MCF 10A (cell line): ENCODE results near the gene GNG2. TPM values are rescaled to one million over a fixed set of nuclear protein-coding genes. Genes with fewer than 3 reads are reported as not detected.

Experiments
- BruUV-seq: library from RNA; stranded (reverse); fragments of 400-500 nt; replicated peaks from 2 replicates; lab custom pipeline; 2021; lab: Mats Ljungman, UMichigan
- CTCF ChIA-PET: fragments of 300-600 bp; sonication (Branson Sonifier 250); formaldehyde crosslinking; extraction: SDS; loops from one replicate; lab custom pipeline; 2021; ENCODE audit warnings: antibody characterized with exemption, inconsistent platforms; lab: Yijun Ruan, JAX
- POLR2A ChIA-PET: fragments of 300-600, 350-650 bp; sonication (Branson Sonifier 250); formaldehyde crosslinking; extraction: SDS; loops from one replicate; lab custom pipeline; 2020; ENCODE audit warnings: antibody characterized with exemption, inconsistent platforms; lab: Yijun Ruan, JAX
- DNase-seq: peaks from one replicate; pipeline ENCODE4 v3.0.0-alpha.2; 2018; ENCODE audit not compliant: unreplicated experiment
- H3K27ac Mint-ChIP-seq: one replicate; pipeline ENCODE4 v1.8.0; 2022; ENCODE audit warnings: mild to moderate bottlenecking, low read depth, mixed read lengths; ENCODE audit not compliant: unreplicated experiment
- H3K27me3 Mint-ChIP-seq: one replicate; pipeline ENCODE4 v1.8.0; 2022; ENCODE audit warnings: mixed read lengths; ENCODE audit not compliant: insufficient read depth, unreplicated experiment
- H3K36me3 Mint-ChIP-seq: one replicate; pipeline ENCODE4 v1.8.0; 2022; ENCODE audit warnings: mild to moderate bottlenecking, moderate library complexity, mixed read lengths; ENCODE audit not compliant: insufficient read depth, unreplicated experiment
- H3K4me1 Mint-ChIP-seq: one replicate; pipeline ENCODE4 v1.8.0; 2022; ENCODE audit warnings: mixed read lengths; ENCODE audit not compliant: insufficient read depth, unreplicated experiment
- H3K4me3 Mint-ChIP-seq: one replicate; pipeline ENCODE4 v1.8.0; 2022; ENCODE audit warnings: mild to moderate bottlenecking, moderate library complexity, mixed read lengths; ENCODE audit not compliant: unreplicated experiment
- H3K9me3 Mint-ChIP-seq: one replicate; pipeline ENCODE4 v1.8.0; 2022; ENCODE audit warnings: mixed read lengths; ENCODE audit not compliant: unreplicated experiment
- CTCF ChIP-seq: fragments of 200-600 bp; IDR thresholded peaks from one replicate; pipeline ENCODE4 v1.8.0; 2022; ENCODE audit warnings: antibody characterized with exemption, mild to moderate bottlenecking; ENCODE audit not compliant: unreplicated experiment
- intact Hi-C: fragments of 100-400 bp; cut with micrococcal nuclease; formaldehyde crosslinking; loops from 2 replicates; pipeline ENCODE4 v1.14.1; 2022
- total RNA-seq: library from RNA; stranded (reverse); gene quantifications from 2 replicates; pipeline ENCODE4 v1.2.3, GENCODE V29; 2022

GNG2 gene
- total RNA-seq, 1 experiment from 2014 or later: 0.28 TPM

- ChIA-PET POLR2A (no interaction called here), CTCF (interaction anchor here (0.7 to 1.3 kb wide), 2 partner anchors 11 to 686 kb away, joined by 3 read pairs; no protein-coding TSS in a partner anchor)
- intact Hi-C loops: no loop called here
- Mint-ChIP-seq H3K36me3 (no peaks in the 10 kb centered on the region), H3K9me3 (no peaks in the 10 kb centered on the region), H3K27me3 (no peaks in the 10 kb centered on the region), H3K4me3 (no peak overlapping the region), H3K4me1 (no peaks in the 10 kb centered on the region), H3K27ac (no peak overlapping the region)
- no peak for DNase-seq
- no TSS peak for BruUV-seq
- TF ChIP-seq CTCF: no peak
These were observed 5.7 kb downstream of the GNG2 start for GRCh38 chr14:51865953-51866747.

DNA sequence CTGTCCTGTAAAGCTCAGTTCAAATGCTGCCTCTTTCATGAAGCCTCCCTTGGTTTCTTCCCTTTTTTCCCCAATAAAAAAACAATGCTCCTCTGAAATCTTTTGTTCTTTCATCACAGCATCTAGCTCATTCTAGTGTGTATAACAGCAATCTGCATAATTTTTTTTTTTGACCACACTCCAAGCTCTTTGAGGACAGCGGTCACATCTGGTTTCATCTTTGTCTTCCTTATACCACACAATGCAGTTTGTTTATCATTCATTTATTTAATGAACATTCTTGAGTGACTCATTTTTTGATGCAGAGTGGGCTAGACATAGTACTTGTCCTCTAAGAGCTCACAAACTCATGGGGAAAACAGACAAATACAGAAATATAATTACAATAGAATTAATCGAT, 7.3 kb downstream of the GNG2 start:
- no peak overlapping the region for H3K27ac Mint-ChIP-seq
- BruUV-seq: no TSS peak

DNA sequence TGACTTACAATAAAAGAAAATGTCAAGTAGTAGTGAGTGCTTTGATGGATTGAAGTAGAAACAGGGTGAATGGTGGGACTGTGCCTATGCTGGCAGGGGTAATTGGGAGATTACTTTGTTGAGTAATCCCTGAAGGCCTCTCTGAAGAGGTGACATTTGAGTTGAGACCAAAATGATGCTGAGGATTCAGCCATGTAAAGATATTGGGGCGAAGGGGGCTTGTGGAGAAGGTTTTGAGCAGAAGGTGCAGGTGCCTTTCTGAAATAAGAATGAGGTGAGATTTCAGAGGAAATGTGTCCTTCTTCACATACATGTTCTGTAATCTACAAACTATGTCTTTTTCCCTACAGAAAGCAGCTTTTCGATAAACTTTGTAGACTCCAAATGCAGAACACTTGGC, 8.0 kb downstream of the GNG2 start:
- H3K4me3 Mint-ChIP-seq: no peak overlapping the region
- POLR2A ChIA-PET: no interaction called here
- no peaks in the 10 kb centered on the region for H3K27me3 Mint-ChIP-seq
- H3K4me1 Mint-ChIP-seq: peaks cover 6% of the 10 kb centered on the region
- no TSS peak for BruUV-seq
- intact Hi-C loops: no loop called here
- no peaks in the 10 kb centered on the region for H3K36me3 Mint-ChIP-seq
- CTCF ChIA-PET: interaction anchor here (0.6 kb wide), 1 partner anchor 320 kb away, joined by 3 read pairs; no protein-coding TSS in a partner anchor
- no peak for TF ChIP-seq CTCF
- H3K9me3 Mint-ChIP-seq: no peaks in the 10 kb centered on the region
- H3K27ac Mint-ChIP-seq: no peak overlapping the region
- no peak for DNase-seq

More for the DNA sequence above, 7.3 kb downstream of the GNG2 start:
- no peaks in the 10 kb centered on the region for H3K9me3 Mint-ChIP-seq
- H3K4me1 Mint-ChIP-seq: no peaks in the 10 kb centered on the region
- CTCF ChIA-PET: interaction anchor here (0.6 to 1.3 kb wide), 4 partner anchors 10 to 351 kb away, joined by 3 read pairs; no protein-coding TSS in a partner anchor
- POLR2A ChIA-PET: no interaction called here
- no peaks in the 10 kb centered on the region for H3K27me3 Mint-ChIP-seq
- intact Hi-C loops: no loop called here
- no peak for DNase-seq
- H3K36me3 Mint-ChIP-seq: no peaks in the 10 kb centered on the region
- H3K4me3 Mint-ChIP-seq: no peak overlapping the region
- TF ChIP-seq CTCF: no peak

DNA sequence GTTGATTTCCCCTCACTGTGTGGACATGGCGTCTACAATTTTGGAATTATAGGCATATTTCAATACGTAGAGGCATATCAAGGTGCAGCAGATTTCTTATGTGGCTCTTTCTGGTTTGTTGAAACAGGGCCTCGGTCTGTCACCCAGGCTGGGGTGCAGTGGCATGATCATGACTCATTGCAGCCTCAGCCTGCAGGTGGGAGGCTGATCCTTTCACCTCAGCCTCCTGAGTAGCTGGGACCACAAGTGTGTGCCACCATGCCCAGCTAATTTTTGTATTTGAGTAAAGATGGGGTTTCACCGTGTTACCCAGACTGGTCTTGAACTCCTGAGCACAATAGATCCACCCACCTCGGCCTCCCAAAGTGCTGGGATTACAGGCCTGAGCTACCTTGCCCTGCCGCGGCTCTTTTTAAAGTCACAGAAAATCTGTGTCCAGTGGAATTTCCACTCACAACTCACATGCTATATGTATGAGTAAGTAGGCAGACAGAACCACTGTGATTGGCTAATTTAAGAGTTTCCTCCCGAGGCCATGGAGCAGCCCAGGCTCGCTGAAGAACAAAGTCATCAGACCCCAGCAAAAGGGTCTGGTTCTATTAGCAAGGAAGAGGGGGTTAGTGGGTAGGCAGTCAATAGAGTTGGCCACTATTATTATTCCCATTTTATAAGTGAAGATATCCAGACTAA, 9.1 kb downstream of the GNG2 start:
- H3K27ac Mint-ChIP-seq: no peak overlapping the region
- H3K9me3 Mint-ChIP-seq: no peaks in the 10 kb centered on the region
- POLR2A ChIA-PET: no interaction called here
- peaks cover 11% of the 10 kb centered on the region for H3K4me1 Mint-ChIP-seq
- intact Hi-C loops: no loop called here
- no peaks in the 10 kb centered on the region for H3K27me3 Mint-ChIP-seq
- CTCF ChIA-PET: no interaction called here
- DNase-seq: no peak
- no peaks in the 10 kb centered on the region for H3K36me3 Mint-ChIP-seq
- no peak overlapping the region for H3K4me3 Mint-ChIP-seq
- no peak for TF ChIP-seq CTCF
- BruUV-seq: no TSS peak
